ENCODE measurements around the gene HBP1. TPM values are rescaled to one million over a fixed set of nuclear protein-coding genes. Genes with fewer than 3 reads are reported as not detected.

The HBP1 gene
- total and polyA plus RNA-seq, 4 experiments from 2014 or later: 71.6 to 116 (median 105) TPM

- Mint-ChIP-seq H3K27ac (peak overlapping the region in 4 of 7 donors; percentile 4 to 78 (median 33)), H3K9me3 (peaks cover 0 to 1% (median 0%) of the 10 kb centered on the region in 8 donors), H3K36me3 (peaks cover 26 to 51% of the 10 kb centered on the region in 2 donors), H3K4me1 (peaks cover 28 to 61% (median 39%) of the 10 kb centered on the region in 4 donors), H3K27me3 (no peaks in the 10 kb centered on the region), H3K4me3 (peak overlapping the region in 2 of 8 donors; percentile 15 to 55)
- H3K36me3 ChIP-seq (ENCODE audit: insufficient read depth, low read length): peaks cover 21% of the 10 kb centered on the region
- ChIA-PET CTCF (ENCODE audit: partially characterized antibody) (interaction anchor here (0.8 to 3.3 kb wide), 5 partner anchors 11 to 31 kb away, joined by 3 to 26 read pairs (median 5); partner anchors contain the start of gene HBP1), POLR2A (ENCODE audit: partially characterized antibody) (interaction anchor here (6.8 kb wide), 1 partner anchor 10 kb away, joined by 70 read pairs; the partner anchor contains the start of gene HBP1)
- H3K4me3 ChIP-seq (ENCODE audit: low read length in 2 of 2): no peak overlapping the region
- H3K27ac ChIP-seq (ENCODE audit: low read depth, low read length): no peak overlapping the region
- no peaks in the 10 kb centered on the region for H3K9me3 ChIP-seq (ENCODE audit: control insufficient read depth in 1 of 2, low read length in 2 of 2)
- no peak for DNase-seq
- intact Hi-C loops (cut with micrococcal nuclease): loop anchor here (1.0 kb wide), 1 partner anchor 9 kb away; no protein-coding TSS in a partner anchor
- peaks cover 49% of the 10 kb centered on the region for H3K4me1 ChIP-seq (ENCODE audit: insufficient read depth, low read length)
- no peaks in the 10 kb centered on the region for H3K27me3 ChIP-seq (ENCODE audit: insufficient read depth, low read length)
These were observed 10.7 kb downstream of the HBP1 start for GRCh38 chr7:107179326-107180164.

- peak in 1 of 5 donors; percentile 78 for DNase-seq
- Histone ChIP-seq H3K4me1 (ENCODE audit: insufficient read depth, low read length) (peaks cover 41% of the 10 kb centered on the region), H3K27ac (ENCODE audit: low read depth, low read length) (peak overlapping the region; percentile 13), H3K4me3 (ENCODE audit: low read length in 2 of 2) (no peak overlapping the region), H3K9me3 (ENCODE audit: control insufficient read depth in 1 of 2, low read length in 2 of 2) (no peaks in the 10 kb centered on the region), H3K27me3 (ENCODE audit: insufficient read depth, low read length) (no peaks in the 10 kb centered on the region), H3K36me3 (ENCODE audit: insufficient read depth, low read length) (peaks cover 29% of the 10 kb centered on the region)
- CTCF ChIA-PET (ENCODE audit: partially characterized antibody): interaction anchor here (0.8 to 3.3 kb wide), 6 partner anchors 12 to 32 kb away, joined by 3 to 26 read pairs (median 5); partner anchors contain the start of gene HBP1
- intact Hi-C loops (cut with micrococcal nuclease): loop anchor here (1.0 kb wide), 1 partner anchor 10 kb away; no protein-coding TSS in a partner anchor
- H3K4me1 Mint-ChIP-seq: peaks cover 27 to 61% (median 38%) of the 10 kb centered on the region in 4 donors
- peaks cover 0 to 1% (median 0%) of the 10 kb centered on the region in 8 donors for H3K9me3 Mint-ChIP-seq
- peak overlapping the region in 6 of 7 donors; percentile 4 to 80 (median 30) for H3K27ac Mint-ChIP-seq
- POLR2A ChIA-PET (ENCODE audit: partially characterized antibody): interaction anchor here (6.8 kb wide), 1 partner anchor 11 kb away, joined by 70 read pairs; the partner anchor contains the start of gene HBP1
- peaks cover 34 to 54% of the 10 kb centered on the region in 2 donors for H3K36me3 Mint-ChIP-seq
- H3K4me3 Mint-ChIP-seq: peak overlapping the region in 4 of 8 donors; percentile 1 to 59 (median 15)
- no peaks in the 10 kb centered on the region for H3K27me3 Mint-ChIP-seq
These were observed 11.6 kb downstream of the HBP1 start for GRCh38 chr7:107180378-107180777.

GRCh38 chr7:107181172-107181571 lies 12.4 kb downstream of the HBP1 start:
- Mint-ChIP-seq H3K9me3 (peaks cover 0 to under 1% (median 0%) of the 10 kb centered on the region in 8 donors), H3K27ac (peak overlapping the region in 3 of 7 donors; percentile 23 to 78 (median 67)), H3K36me3 (peaks cover 39 to 60% of the 10 kb centered on the region in 2 donors), H3K4me3 (peak overlapping the region in 1 of 8 donors; percentile 35), H3K4me1 (peaks cover 26 to 57% (median 34%) of the 10 kb centered on the region in 4 donors), H3K27me3 (no peaks in the 10 kb centered on the region)
- Histone ChIP-seq H3K4me3 (ENCODE audit: low read length in 2 of 2) (no peak overlapping the region), H3K27ac (ENCODE audit: low read depth, low read length) (no peak overlapping the region), H3K4me1 (ENCODE audit: insufficient read depth, low read length) (peaks cover 41% of the 10 kb centered on the region), H3K9me3 (ENCODE audit: control insufficient read depth in 1 of 2, low read length in 2 of 2) (no peaks in the 10 kb centered on the region), H3K27me3 (ENCODE audit: insufficient read depth, low read length) (no peaks in the 10 kb centered on the region), H3K36me3 (ENCODE audit: insufficient read depth, low read length) (peaks cover 33% of the 10 kb centered on the region)
- DNase-seq: no peak
- ChIA-PET CTCF (ENCODE audit: partially characterized antibody) (interaction anchor here (1.0 to 3.3 kb wide), 4 partner anchors 12 to 32 kb away, joined by 3 to 26 read pairs (median 4); partner anchors contain the start of gene HBP1), POLR2A (ENCODE audit: partially characterized antibody) (interaction anchor here (6.8 kb wide), 1 partner anchor 12 kb away, joined by 70 read pairs; the partner anchor contains the start of gene HBP1)
- intact Hi-C loops (cut with micrococcal nuclease): no loop called here

GRCh38 chr7:107185716-107186115 lies 16.9 kb downstream of the HBP1 start:
- Mint-ChIP-seq H3K4me1 (peaks cover 20 to 29% (median 23%) of the 10 kb centered on the region in 4 donors), H3K27me3 (no peaks in the 10 kb centered on the region), H3K4me3 (no peak overlapping the region), H3K27ac (peak overlapping the region in 1 of 7 donors; percentile 51), H3K9me3 (no peaks in the 10 kb centered on the region), H3K36me3 (peaks cover 65 to 84% of the 10 kb centered on the region in 2 donors)
- DNase-seq: no peak
- H3K9me3 ChIP-seq (ENCODE audit: control insufficient read depth in 1 of 2, low read length in 2 of 2): no peaks in the 10 kb centered on the region
- POLR2A ChIA-PET (ENCODE audit: partially characterized antibody): interaction anchor here (1.2 kb wide), 1 partner anchor 10 kb away, joined by 3 read pairs; no protein-coding TSS in a partner anchor
- H3K27me3 ChIP-seq (ENCODE audit: insufficient read depth, low read length): no peaks in the 10 kb centered on the region
- intact Hi-C loops (cut with micrococcal nuclease): no loop called here
- no peak overlapping the region for H3K4me3 ChIP-seq (ENCODE audit: low read length in 2 of 2)
- peaks cover 2% of the 10 kb centered on the region for H3K4me1 ChIP-seq (ENCODE audit: insufficient read depth, low read length)
- CTCF ChIA-PET (ENCODE audit: partially characterized antibody): interaction anchor here (0.9 kb wide), 1 partner anchor 9 kb away, joined by 3 read pairs; no protein-coding TSS in a partner anchor
- peaks cover 66% of the 10 kb centered on the region for H3K36me3 ChIP-seq (ENCODE audit: insufficient read depth, low read length)
- H3K27ac ChIP-seq (ENCODE audit: low read depth, low read length): no peak overlapping the region

- ChIA-PET CTCF (ENCODE audit: partially characterized antibody) (interaction anchor here (0.9 kb wide), 1 partner anchor 9 kb away, joined by 3 read pairs; no protein-coding TSS in a partner anchor), POLR2A (ENCODE audit: partially characterized antibody) (interaction anchor here (1.2 kb wide), 1 partner anchor 10 kb away, joined by 3 read pairs; no protein-coding TSS in a partner anchor)
- DNase-seq: no peak
- Mint-ChIP-seq H3K4me3 (no peak overlapping the region), H3K27me3 (no peaks in the 10 kb centered on the region), H3K27ac (no peak overlapping the region), H3K4me1 (peaks cover 16 to 24% (median 18%) of the 10 kb centered on the region in 4 donors), H3K9me3 (no peaks in the 10 kb centered on the region), H3K36me3 (peaks cover 60 to 85% of the 10 kb centered on the region in 2 donors)
- H3K4me1 ChIP-seq (ENCODE audit: insufficient read depth, low read length): no peaks in the 10 kb centered on the region
- H3K27me3 ChIP-seq (ENCODE audit: insufficient read depth, low read length): no peaks in the 10 kb centered on the region
- no peak overlapping the region for H3K4me3 ChIP-seq (ENCODE audit: low read length in 2 of 2)
- intact Hi-C loops (cut with micrococcal nuclease): no loop called here
- H3K27ac ChIP-seq (ENCODE audit: low read depth, low read length): no peak overlapping the region
- no peaks in the 10 kb centered on the region for H3K9me3 ChIP-seq (ENCODE audit: control insufficient read depth in 1 of 2, low read length in 2 of 2)
- H3K36me3 ChIP-seq (ENCODE audit: insufficient read depth, low read length): peaks cover 69% of the 10 kb centered on the region
These were observed 17.4 kb downstream of the HBP1 start for GRCh38 chr7:107186240-107186639.

GRCh38 chr7:107187774-107188173 lies 19.0 kb downstream of the HBP1 start:
- no peak for DNase-seq
- Mint-ChIP-seq H3K9me3 (no peaks in the 10 kb centered on the region), H3K36me3 (peaks cover 61 to 88% of the 10 kb centered on the region in 2 donors), H3K27me3 (no peaks in the 10 kb centered on the region), H3K4me3 (no peak overlapping the region), H3K27ac (peak overlapping the region in 4 of 7 donors; percentile 2 to 51 (median 20)), H3K4me1 (peaks cover 16 to 21% (median 19%) of the 10 kb centered on the region in 4 donors)
- H3K4me1 ChIP-seq (ENCODE audit: insufficient read depth, low read length): no peaks in the 10 kb centered on the region
- H3K36me3 ChIP-seq (ENCODE audit: insufficient read depth, low read length): peaks cover 72% of the 10 kb centered on the region
- no peak overlapping the region for H3K27ac ChIP-seq (ENCODE audit: low read depth, low read length)
- POLR2A ChIA-PET (ENCODE audit: partially characterized antibody): interaction anchor here (1.0 kb wide), 1 partner anchor 20 kb away, joined by 4 read pairs; the partner anchor contains the start of gene HBP1
- intact Hi-C loops (cut with micrococcal nuclease): loop anchor here (2.0 kb wide), 1 partner anchor 13 kb away; no protein-coding TSS in a partner anchor
- no peak overlapping the region for H3K4me3 ChIP-seq (ENCODE audit: low read length in 2 of 2)
- no peaks in the 10 kb centered on the region for H3K9me3 ChIP-seq (ENCODE audit: control insufficient read depth in 1 of 2, low read length in 2 of 2)
- H3K27me3 ChIP-seq (ENCODE audit: insufficient read depth, low read length): no peaks in the 10 kb centered on the region
- CTCF ChIA-PET (ENCODE audit: partially characterized antibody): no interaction called here
